ENCODE results near the gene RNFT2.
A peak's percentile ranks its signal among the peaks of the same experiment; 100 is the strongest.

Gene RNFT2

DNA sequence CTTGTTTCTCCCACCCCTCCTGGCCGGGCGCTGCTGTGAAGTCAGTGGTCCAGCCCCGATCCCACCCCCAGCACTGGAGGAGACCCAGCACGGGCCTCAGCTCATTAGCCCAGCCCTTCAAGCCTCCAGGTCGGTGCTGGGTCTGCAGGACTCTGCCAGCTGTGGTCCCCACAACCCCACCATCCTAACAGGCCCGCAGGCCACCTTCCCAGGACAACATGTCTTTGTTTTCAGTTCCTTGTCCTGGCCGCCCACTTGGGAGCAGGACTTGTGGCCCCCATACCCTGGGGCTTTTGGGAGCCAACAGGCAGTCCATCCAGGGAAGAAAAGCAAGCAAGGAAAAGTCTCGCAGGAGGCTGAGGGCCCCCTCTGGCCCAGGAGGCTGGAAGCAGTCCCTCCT, 83.2 kb downstream of the RNFT2 start:
- DNase-seq (ENCODE audit: low read depth), result no peak
- TF ChIP-seq, protein P1, sequence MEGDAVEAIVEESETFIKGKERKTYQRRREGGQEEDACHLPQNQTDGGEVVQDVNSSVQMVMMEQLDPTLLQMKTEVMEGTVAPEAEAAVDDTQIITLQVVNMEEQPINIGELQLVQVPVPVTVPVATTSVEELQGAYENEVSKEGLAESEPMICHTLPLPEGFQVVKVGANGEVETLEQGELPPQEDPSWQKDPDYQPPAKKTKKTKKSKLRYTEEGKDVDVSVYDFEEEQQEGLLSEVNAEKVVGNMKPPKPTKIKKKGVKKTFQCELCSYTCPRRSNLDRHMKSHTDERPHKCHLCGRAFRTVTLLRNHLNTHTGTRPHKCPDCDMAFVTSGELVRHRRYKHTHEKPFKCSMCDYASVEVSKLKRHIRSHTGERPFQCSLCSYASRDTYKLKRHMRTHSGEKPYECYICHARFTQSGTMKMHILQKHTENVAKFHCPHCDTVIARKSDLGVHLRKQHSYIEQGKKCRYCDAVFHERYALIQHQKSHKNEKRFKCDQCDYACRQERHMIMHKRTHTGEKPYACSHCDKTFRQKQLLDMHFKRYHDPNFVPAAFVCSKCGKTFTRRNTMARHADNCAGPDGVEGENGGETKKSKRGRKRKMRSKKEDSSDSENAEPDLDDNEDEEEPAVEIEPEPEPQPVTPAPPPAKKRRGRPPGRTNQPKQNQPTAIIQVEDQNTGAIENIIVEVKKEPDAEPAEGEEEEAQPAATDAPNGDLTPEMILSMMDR (IDR thresholded peaks at IDR 0.05; ENCODE audit: control insufficient read depth, insufficient read depth, low read depth, low read length, missing control alignments), result no peak
- no peak overlapping the region for H3K4me3 ChIP-seq (ENCODE audit: control insufficient read depth, low read depth, low read length)

DNA sequence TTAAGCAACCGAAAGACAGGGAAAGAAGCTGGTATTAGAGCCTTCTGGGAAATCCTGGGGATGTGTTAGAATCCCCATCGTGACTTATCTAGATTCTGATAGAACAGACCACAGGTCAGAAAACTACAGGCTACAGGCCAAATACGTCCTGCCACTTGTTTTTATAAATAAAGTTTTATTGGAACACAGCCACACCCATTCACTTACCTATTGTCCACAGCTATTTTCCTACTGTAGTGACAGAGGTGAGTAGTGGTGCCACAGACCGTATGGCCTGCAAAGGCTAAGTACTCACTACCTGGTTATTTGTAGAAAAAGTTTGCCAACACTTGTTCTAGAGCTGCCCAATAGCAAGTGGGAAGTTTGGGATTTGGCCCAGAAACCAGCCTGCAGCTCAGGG, 89.3 kb downstream of the RNFT2 start:
- H3K4me3 ChIP-seq (ENCODE audit: control insufficient read depth, low read depth, low read length), result no peak overlapping the region
- TF ChIP-seq, protein P1 (IDR thresholded peaks at IDR 0.05; ENCODE audit: control insufficient read depth, insufficient read depth, low read depth, low read length, missing control alignments), result no peak
- DNase-seq (ENCODE audit: low read depth), result no peak

DNA sequence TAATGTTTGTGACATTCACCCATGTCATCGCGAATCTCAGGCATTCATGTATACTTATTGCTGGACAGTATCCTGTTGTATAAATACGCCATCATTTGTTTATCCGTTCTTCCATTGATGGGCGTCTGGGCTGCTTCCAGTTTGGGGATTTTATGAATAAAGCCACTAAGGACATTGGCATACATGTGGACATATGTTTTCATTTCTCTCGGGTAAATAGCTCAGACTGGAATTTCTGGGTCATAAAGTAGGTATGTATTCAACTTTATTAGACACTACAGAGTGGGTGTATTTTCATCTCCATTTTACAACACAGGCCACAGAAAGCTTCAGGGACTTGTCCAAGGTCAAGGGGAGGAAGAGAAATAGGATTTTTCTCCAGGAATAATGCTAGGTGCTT, 94.2 kb downstream of the RNFT2 start:
- peak; percentile 18 for DNase-seq (ENCODE audit: low read depth)
- TF ChIP-seq, protein P1 (IDR thresholded peaks at IDR 0.05; ENCODE audit: control insufficient read depth, insufficient read depth, low read depth, low read length, missing control alignments), result no peak
- H3K4me3 ChIP-seq (ENCODE audit: control insufficient read depth, low read depth, low read length), result no peak overlapping the region

DNA sequence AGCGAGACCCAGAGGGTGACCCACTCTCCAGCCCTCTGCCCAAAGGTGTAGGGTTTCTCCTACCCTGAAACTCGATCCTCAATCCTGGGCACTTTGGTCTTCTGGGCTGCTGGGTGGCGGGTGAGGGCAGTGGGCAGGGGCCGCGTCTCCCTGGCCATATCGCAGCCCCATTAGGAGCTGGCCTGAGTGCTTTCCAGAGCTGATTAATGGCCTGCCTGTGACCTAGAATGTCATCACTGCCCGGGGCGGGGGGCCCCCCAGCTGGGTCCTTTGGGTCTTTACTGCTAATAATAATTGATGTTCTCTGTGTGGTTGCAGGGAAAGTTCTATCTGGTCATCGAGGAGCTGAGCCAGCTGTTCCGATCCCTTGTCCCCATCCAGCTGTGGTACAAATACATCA, 95.4 kb downstream of the RNFT2 start:
- DNase-seq (ENCODE audit: low read depth), result no peak
- H3K4me3 ChIP-seq (ENCODE audit: control insufficient read depth, low read depth, low read length), result no peak overlapping the region
- TF ChIP-seq, protein P1 (IDR thresholded peaks at IDR 0.05; ENCODE audit: control insufficient read depth, insufficient read depth, low read depth, low read length, missing control alignments), result no peak

DNA sequence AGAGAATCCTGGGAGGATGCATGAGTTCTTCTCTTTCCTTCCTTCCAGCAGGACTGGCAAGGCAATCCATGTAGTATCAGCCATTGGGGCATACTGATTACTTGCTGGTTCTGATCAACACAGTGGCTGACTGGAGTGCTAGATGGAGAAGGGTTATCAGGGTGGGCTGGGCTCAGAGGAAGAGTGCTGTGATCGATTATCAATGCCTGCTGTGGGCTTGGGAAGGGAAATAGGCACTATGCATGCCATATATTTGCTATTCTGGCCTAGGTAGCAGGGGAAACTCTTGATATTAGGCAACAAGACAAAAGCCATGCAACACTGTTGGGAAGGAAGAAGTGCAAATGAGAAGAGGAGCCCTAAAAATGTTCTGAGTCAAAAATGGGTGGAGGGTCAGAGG, 97.4 kb downstream of the RNFT2 start:
- DNase-seq (ENCODE audit: low read depth), result no peak
- TF ChIP-seq, protein P1 (IDR thresholded peaks at IDR 0.05; ENCODE audit: control insufficient read depth, insufficient read depth, low read depth, low read length, missing control alignments), result no peak
- H3K4me3 ChIP-seq (ENCODE audit: control insufficient read depth, low read depth, low read length), result no peak overlapping the region

DNA sequence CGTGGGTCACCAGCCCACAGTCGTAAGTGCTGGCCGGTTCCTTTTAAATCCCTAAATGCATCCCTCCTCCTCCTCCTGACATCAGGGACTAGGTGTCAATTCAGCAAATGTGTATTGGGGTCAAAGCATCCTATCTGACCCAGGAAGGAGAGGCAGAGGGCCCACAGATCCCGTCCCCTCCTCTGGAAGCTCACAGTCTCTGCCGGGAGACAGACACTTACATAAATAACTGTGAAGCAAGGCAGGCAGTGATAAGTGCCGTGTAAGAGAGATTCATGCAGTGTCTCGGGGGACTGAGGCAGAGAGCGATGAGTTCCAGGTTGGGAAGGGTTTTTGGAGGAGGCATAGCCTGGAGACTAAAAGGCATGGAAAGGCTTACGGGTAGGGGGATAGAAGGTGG, 99.0 kb downstream of the RNFT2 start:
- TF ChIP-seq, protein P1 (IDR thresholded peaks at IDR 0.05; ENCODE audit: control insufficient read depth, insufficient read depth, low read depth, low read length, missing control alignments), result no peak
- no peak for DNase-seq (ENCODE audit: low read depth)
- no peak overlapping the region for H3K4me3 ChIP-seq (ENCODE audit: control insufficient read depth, low read depth, low read length)

DNA sequence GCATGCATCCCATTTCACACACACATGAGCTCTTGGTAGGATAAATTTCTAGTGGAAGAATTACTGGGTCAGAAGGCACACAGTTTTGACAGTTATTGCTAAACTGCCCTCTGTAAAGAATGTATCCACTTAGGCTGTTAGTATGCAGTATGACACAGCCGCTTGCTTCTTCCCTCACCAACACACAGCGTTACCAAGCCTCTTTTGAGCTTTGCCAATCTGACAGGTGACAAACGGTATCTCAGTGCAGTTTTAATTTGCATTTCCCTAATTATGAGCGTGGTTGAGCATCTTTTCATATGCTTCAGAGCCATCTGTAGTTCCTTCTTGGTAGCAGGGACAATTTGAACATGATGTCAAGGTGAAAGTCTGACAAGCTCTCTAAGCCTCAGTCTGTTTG, 100.2 kb downstream of the RNFT2 start:
- TF ChIP-seq, protein P1 (IDR thresholded peaks at IDR 0.05; ENCODE audit: control insufficient read depth, insufficient read depth, low read depth, low read length, missing control alignments), result no peak
- no peak for DNase-seq (ENCODE audit: low read depth)
- H3K4me3 ChIP-seq (ENCODE audit: control insufficient read depth, low read depth, low read length), result no peak overlapping the region

Data from AG09309 (cell line).